B cell (primary cell): ENCODE results near the gene CLIC6.

ENCODE experiments used
- EZH2 ChIP-seq: IDR thresholded peaks from 2 replicates; pipeline ENCODE4 v1.6.1; 2012; ENCODE audit warnings: borderline replicate concordance, low read depth, mild to moderate bottlenecking, moderate library complexity, low read length; ENCODE audit not compliant: insufficient read depth, poor library complexity, severe bottlenecking
- TF ChIP-seq, protein P1 (sequence below): fragments of 200-600 bp; IDR thresholded peaks from one replicate; pipeline ENCODE4 v1.8.0; 2022; ENCODE audit warnings: antibody characterized with exemption, mild to moderate bottlenecking

DNA sequence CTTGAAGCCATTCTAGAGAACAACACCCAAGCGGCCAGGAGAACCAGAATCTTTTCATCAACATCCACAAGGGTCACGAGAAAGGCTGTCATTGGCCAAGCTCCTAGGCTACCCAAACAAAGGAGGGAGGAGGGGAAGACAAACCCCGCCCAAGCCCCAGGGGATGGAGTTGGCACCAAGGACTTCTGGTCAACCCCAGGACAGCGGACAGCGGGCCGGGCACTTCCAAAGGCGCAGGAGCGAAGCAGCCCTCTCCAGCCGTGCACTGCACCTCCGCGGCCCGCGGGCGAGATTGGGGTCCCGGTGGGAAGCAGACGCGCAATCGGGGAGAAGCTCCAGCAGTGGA lies at the start of gene CLIC6:
- TF ChIP-seq, protein P1, sequence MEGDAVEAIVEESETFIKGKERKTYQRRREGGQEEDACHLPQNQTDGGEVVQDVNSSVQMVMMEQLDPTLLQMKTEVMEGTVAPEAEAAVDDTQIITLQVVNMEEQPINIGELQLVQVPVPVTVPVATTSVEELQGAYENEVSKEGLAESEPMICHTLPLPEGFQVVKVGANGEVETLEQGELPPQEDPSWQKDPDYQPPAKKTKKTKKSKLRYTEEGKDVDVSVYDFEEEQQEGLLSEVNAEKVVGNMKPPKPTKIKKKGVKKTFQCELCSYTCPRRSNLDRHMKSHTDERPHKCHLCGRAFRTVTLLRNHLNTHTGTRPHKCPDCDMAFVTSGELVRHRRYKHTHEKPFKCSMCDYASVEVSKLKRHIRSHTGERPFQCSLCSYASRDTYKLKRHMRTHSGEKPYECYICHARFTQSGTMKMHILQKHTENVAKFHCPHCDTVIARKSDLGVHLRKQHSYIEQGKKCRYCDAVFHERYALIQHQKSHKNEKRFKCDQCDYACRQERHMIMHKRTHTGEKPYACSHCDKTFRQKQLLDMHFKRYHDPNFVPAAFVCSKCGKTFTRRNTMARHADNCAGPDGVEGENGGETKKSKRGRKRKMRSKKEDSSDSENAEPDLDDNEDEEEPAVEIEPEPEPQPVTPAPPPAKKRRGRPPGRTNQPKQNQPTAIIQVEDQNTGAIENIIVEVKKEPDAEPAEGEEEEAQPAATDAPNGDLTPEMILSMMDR, result no peak
- TF ChIP-seq EZH2, result no peak
